Anterior cingulate cortex (tissue), 58 donors: ENCODE results near the gene DLG1.
A peak's percentile ranks its signal among the peaks of the same experiment; 100 is the strongest.

ENCODE experiments used
- DNase-seq, 58 donors: peaks; one replicate each; lab custom pipeline; 2025; lab: John Stamatoyannopoulos, UW

DLG1 gene

DNA sequence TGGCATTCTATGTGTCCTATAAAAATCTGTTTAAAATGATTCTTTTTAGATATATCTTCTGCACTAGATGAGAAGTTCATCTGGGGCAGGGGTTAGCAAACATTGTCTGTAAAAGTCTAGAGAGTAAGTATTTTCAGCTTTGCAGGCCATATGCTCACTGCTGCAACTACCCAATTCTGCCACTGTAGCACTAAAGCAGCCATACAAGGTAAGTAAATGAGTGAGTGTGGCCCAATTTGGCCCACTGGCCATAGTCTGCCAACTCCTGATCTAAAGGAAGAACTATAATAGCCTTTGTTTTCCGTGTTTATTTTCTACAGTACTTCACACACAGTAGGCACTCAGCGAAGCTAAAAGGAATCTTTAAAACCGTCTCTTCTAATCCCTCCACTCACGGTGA is 42.3 kb downstream of the DLG1 start:
- DNase-seq = peak in 1 of 58 donors; percentile 10

DNA sequence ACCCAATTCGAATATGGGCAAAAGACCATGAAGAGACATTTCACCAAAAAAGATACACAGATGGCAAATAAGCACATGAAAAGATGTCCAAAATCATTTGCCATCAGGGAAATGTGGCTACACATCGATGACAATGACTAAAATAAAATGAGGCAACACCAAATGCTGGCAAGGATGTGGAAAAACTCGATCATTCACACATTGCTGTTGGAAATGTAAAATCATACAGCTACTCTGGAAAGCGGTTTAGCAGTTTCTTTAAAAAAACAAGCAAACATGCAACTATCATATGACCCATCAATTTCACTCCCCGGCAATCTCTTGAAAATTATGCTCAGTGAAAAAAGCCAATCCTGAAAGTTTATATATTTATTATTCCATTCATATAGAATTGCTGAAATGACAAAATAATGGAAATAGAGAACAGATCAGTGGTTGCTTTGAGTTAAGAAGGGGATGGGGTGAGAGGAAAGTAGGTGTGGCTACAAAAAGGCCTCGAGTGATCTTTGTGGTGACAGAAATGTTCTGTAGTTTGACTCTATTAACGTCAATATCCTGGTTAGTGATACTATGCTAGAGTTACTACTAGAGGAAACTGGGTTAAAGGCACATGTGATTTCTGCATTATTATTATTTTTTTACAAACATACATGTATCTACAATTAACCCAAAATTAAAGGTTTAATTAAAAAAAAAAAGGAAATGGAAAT is 45.0 kb downstream of the DLG1 start:
- DNase-seq = no peak

DNA sequence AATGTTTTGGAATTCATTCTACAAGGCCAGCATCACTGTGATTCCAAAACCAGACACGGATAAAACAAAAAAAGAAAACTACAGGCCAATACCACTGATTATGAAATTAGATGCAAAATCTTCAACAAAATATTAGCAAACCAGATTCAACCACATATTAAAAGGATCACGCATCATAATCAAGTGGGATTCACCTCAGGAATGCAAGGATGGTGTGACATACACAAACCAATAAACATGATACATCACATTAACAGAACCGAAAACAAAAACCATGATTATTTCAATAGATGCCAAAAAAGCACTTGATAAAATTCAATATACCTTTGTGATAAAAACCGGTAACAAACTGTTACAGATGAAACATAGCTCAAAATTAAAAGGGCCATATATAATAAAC is 48.9 kb downstream of the DLG1 start:
- no peak for DNase-seq

DNA sequence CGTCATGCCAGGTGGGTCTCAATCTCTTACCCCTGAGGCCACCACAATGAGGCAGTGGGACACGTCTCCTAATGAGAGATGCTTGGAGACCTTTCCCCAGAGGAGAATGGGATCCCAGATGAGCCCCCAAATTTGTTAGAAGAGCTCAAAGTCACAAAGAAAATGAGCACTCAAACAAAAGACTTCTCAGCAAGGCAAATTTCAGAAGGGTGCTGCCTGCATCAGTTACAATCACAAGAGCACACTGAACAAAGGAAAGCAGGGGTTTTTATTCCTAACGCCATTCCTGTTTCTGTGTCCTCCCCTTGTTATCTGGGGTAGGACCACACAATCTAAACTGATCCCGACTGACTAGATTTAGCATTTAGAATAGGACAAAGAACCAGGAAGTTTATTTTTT is 50.1 kb downstream of the DLG1 start:
- no peak for DNase-seq

DNA sequence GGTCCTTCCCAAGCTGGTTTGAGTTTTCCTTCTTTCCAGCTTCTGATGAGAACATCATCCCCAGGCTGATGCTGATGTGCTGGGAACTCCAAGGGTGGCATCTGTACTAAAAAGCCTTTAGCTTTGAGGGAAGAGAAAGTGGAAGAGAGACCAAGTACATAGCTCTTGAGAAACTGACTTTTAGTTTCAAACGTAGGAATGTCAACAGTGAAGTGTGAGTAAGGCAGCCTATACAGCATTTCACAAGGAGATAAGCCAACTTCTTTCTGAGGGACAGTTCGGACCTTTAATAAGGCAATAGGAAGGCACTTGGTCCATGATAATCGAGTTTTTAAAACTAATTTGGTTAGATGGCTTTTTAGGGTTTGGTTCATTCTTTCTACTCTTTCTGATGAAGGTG is 53.7 kb downstream of the DLG1 start:
- no peak for DNase-seq

DNA sequence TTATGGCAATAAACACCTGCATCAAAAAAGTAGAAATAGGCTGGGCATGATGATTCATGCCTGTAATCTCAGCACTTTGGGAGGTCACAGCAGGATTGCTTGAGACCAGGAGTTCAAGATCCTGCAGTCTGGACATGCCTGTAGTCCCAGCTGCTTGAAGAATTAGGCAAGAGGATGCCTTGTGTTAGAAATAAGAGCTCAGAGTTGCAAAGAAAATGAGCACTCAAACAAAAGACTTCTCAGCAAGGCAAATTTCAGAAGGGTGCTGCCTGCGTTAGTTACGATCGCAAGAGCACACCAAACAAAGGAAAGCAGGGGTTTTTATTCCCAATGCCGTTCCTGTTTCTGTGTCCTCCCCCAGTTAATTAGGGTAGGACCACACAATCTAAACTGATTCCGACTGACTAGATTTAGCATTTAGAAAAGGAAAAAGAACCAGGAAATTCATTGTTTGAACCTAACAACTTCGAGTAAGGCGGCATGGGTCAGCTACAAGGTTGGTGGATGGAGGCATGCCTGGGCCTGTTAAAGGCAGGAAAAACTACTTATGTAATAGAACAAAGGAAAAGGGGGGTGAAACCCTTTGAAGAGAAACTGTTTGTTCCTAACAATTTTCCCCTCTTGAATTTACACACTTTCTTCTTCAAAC is 55.5 kb downstream of the DLG1 start:
- no peak for DNase-seq

DNA sequence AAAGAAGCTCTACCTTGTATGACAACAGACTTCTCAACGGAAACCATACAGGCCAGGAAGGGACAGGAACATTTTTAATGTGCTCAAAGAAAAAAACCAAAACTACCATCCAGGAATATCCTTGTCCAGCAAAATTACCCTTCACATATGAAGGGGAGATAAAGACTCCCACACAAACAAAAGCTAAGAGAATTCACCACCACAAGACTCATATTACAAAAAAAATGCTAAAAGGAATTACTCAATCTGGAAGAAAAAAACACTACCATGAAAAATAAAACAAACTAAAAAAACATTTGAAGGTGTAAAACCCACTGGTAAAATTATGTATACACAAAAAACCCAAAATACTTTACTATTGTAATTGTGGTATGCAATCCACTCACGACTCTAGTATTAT is 57.2 kb downstream of the DLG1 start:
- no peak for DNase-seq

DNA sequence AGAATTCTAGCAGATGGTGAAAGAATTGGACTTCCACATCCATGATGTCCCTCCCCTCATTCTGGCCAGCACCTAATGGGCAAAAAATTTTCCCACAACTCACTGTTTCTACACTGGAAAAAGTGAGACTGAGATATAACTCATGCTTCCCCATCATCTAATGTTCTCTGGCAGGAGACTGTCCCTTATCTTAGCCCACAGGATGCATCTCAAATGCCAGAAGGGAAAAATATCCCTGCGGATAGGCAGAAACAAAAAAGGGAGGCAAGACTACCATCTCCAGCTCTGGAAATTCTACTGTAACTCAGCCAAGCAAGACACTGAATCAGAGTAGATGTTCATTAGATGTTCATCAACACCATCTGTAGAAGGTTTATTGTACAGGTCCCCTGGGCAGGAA is 58.6 kb downstream of the DLG1 start:
- no peak for DNase-seq

DNA sequence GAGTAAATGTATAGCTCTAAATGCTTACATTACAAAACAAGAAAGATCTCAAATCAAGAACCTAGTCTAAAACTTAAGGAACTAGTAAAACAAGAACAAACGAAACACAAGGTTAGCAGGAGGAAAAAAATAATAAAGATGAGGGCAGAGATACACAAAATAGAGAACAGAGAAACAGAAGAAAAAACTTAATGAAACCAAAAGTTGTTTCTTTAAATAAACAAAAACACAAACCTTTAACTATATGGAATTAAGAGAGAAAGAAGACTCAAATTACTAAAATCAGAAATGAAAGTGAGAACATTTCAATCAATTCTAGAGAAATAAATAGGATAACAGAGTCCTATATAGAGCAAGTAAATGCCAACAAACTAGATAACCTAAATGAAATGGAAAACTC is 59.6 kb downstream of the DLG1 start:
- DNase-seq = no peak

DNA sequence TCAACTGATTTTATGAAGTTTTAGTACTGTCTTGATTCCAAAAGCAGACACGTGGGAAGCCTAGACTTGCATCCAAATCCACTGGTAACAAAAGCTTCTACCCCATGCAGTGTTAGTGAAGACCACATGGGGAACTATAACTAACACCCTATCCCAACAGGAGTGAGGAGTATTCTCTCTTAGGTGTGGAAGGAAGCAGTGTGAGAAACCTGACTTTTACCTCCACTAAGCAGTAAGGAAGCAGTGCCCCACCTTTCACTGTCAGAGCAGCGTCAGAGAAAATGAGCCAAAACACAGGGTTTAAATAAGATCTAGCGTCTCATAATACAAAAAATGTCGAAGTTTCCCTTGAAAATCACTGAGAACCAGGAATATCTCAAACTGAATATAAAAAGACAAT is 60.5 kb downstream of the DLG1 start:
- DNase-seq = no peak

DNA sequence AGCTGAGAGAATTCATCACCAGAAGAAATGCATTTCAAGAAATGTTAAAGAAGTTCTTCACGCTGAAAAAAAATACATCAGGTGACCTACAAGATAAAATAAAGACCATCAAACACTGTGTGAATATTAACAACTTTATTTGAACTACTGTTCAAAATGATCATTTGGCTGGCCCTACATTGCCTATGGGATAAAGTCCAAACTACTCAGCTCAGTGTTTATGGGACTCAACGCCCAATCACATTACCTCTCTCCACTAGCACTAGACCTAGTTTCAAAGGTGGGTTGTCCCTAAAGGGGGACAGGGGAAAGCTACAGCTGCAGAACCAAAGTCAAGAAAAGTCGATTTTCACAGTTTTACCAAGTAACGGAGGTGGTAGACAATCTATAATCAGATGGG is 62.0 kb downstream of the DLG1 start:
- DNase-seq = no peak

DNA sequence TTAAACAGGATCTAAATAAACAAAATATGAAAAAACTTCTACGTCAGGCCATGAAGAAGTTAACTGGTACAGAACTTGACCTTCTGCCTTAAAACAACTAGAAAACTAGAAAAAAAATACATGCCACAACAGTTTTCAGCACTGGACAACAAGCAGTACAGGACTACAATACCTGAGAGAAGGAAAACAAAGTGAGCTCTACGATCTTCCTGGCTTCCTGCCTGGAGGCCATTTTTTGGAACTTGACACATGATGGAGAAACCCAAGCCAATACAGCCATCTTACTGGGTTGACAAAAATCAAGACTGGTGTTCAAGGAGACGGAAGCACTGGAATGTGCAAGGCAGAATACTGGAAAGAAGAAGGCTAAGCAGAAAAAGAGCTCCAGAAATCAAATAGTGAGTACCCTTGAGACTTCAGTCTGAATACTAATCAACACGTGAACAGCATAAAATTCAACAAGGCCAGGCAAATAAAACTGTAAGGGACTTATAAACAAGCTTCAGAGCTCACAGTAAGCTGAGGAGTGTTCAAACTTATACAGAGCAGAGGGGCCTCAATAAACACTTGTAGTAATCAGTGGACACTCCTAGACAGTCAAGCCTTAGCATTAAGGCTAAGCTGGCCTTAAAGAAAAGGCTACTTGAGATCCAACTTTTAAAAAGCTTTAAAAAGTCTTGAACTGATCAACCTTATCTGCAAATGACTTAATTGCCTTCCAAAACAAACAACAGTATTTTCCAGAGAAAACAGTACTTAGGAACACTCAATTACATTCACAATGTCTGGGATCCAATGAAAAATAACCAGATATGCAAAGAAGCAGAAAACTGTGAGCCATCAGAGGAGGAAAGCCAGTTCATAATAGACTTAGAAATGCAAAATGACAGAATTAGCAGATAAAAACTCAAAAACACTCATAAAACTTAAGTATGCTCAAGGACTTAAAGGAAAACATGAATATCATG is 63.2 kb downstream of the DLG1 start:
- no peak for DNase-seq

DNA sequence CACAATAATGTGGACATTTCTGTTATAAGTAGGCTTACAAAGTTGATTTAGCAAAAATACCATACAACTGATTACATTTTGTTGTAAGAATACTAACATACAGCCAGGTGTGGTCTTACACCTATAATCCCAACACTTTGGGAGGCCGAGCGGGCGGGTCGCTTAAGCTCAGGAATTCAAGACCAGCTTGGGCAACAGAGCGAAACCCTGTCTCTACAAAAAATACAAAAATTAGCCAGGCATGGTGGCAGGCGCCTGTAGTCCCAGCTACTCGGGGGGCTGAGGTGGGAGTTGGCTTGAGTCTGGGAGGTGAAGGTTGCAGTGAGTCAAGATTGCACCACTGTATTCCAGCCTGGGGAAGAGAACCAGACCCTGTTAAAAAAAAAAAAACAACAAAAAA is 67.1 kb downstream of the DLG1 start:
- no peak for DNase-seq

DNA sequence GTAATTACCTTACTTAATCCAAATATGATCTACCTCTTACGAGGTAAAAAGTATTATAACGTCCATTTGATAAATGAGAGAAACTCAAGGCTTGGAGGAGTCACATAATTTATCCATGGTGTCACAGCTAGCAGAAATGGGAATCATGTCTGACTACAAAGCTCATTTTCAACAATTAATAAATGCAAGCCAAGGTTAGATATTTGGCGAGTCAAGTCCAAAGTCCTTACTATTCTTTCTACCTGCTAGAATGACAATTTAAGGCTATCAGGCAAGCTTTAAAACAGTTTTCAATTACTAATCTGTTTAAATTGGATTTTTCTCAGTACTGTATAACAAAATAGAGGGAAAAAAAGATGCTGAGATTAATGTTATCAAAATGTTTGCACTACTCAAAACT is 68.6 kb downstream of the DLG1 start:
- DNase-seq = no peak

DNA sequence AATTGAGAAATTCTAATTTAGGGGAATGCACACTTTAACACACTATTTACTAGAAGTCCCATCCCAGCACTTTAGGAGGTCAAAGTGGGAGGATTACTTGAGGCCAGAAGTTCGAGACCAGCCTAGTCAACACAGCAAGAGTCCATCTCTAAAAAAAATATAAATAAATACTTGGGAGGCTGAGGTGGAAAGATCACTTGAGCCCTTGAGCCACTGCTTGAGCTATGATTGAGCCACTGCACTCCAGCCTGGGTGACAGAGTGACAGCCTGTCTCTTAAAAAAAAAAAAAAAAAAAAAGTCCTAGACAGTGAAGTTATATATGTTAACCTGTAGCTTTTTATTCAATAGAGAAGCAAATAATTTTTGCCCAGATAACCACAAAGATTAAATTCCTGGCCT is 69.2 kb downstream of the DLG1 start:
- DNase-seq = no peak

DNA sequence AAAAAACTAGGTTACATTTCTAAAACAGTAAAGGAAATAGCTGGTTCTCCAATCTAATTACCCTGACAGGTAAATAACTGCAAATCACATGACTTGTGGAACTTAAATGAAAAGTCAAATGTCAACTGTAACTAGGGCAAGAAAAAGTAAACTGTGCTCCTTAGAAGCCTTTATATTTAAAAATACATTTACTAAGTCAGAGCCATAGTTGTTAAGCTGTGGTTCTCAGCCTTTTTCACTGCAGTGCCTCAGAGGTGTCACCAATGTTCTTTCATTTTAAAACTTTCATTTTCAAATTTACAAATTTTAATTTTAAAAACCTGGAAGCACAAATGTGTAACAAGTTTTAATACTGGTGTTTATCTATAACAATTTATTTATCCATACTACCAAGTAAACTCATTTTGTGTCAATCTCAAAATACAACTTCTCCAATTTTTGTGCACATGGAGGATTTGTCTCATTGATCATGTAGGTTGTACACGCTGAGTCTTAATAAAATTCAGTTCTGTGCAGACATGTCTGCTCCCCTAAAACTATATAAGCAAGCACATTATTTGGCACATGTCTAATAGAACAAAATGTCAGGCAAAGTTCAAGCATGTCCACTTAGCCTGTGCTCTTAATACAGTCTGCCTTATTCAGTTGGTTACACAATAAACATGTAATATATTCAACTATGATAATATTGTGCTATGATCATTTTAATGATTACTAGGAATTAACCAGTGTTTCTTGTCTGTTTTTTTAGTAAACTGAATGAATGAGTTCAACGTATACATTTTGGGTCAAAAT is 70.4 kb downstream of the DLG1 start:
- DNase-seq = no peak

DNA sequence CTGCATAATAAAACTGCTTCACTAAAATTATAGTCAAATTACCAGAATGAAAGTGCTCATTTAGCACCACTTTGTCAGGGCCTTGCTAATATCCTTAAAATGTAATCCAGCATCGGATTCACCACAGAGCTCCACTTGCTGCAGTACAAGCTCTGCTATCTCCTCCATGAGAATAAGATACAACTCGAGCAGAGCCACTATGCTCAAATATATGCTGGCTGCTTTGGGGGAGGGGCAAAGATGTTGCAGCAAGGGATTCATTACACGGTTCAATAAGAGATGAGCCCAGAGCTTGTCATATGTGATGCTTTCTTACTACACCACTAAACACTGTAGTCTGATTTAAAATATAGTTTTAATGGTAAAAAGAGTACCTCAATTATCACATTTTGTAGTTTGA is 72.2 kb downstream of the DLG1 start:
- peak in 3 of 58 donors; percentile 3 to 33 (median 5) for DNase-seq

DNA sequence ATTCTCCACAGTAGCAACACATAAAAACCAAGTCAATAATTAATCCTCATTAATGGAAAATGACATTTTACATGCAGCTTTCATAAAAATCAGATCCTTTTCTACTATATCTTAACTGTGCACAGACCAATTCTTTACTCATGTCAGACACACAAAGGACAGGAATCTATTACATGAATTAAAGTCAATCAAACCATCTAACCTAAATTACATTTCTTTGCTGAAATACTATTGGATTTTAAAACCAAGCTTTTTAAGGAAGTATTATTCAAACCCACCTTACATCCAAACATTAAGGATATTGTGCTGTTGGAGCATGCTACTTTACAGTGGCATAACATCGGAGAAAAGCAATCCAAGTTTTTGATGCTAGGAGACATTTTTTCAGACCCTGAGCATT is 72.8 kb downstream of the DLG1 start:
- no peak for DNase-seq

DNA sequence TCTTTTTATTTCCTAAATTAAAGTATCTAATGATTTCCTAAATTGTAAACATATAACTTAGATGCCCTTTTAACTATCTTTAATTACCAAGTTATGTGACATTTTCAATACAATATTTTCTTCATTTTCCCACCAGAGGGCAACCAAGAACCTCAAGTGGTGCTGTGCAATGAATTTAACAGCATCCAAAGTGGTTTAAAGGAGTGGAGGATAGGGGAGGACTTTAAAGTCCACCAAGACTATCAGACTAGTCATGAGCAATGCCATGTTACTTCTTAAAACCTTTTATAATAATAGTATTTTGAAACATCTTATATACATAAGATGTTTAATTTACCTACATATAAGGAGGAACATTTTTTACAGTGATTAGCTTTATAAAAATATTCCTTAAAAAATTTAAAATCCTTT is 74.4 kb downstream of the DLG1 start:
- DNase-seq = peak in 2 of 58 donors; percentile 18 to 24

DNA sequence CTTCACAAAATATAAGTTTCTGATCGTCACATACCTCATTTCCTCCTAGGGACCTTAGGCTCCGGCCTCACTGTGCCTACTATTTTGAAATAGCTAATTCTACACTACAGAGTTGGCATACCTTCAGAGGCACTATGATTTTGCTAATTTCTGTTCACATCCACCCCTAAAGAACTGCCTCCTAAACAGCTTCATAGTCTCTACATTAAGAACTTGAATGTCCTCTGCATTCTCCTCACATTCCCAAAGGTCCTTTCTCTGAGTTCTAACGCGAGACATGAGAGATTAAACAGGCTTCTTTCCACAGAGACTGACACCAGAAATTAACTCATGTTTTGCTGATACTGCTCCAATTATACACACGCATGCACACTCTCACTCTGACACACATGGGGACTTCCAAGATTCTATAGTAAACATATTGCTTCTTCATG is 75.5 kb downstream of the DLG1 start:
- no peak for DNase-seq

DNA sequence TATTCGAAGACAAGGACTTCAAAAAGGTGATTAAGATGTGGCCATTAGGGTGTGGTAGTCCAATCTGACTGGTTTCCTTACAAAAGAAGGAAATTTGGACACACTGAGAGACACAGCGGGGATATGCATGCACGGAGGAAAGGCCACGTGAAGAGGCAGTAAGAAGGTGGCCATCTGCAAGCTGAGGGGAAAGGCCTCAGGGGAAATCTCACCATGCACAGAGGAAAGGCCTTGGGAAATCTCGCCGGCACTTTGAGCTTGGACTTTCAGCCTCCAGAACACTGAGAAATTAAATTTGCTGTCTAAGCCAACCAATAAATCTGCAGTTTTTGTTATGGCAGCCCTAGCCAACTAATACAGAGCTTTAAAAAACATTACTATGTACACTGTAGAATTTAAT is 78.8 kb downstream of the DLG1 start:
- no peak for DNase-seq
